Endothelial cell of umbilical vein (primary cell): ENCODE results near the gene APCDD1L. TPM values are rescaled to one million over a fixed set of nuclear protein-coding genes. Genes with fewer than 3 reads are reported as not detected.

ENCODE experiments used
- BruUV-seq: library from RNA; stranded (reverse); fragments of 400-500 nt; replicated peaks from 2 replicates; lab custom pipeline; 2021; lab: Mats Ljungman, UMichigan
- CTCF ChIA-PET: fragments of 300-600, 350-600 bp; sonication (Branson Sonifier 250); formaldehyde crosslinking; loops from one replicate; lab custom pipeline; 2021; ENCODE audit warnings: antibody characterized with exemption, inconsistent platforms; lab: Charles Lee
- POLR2A ChIA-PET: fragments of 300-600, 350-600 bp; sonication (Branson Sonifier 250); formaldehyde crosslinking; loops from one replicate; lab custom pipeline; 2021; ENCODE audit warnings: antibody characterized with exemption, inconsistent platforms; lab: Charles Lee
- DNase-seq: peaks from one replicate; pipeline ENCODE4 v3.0.0-alpha.2; 2011; ENCODE audit warnings: low read depth, low spot score
- FAIRE-seq: peaks from 2 replicates; lab custom pipeline; 2011; peaks lifted over from hg19 to GRCh38; lab: Jason Lieb, UNC
- H2AFZ ChIP-seq: 2 replicates; pipeline ENCODE4 v1.6.0; 2012; ENCODE audit warnings: low read depth, low read length, control low read depth, inconsistent platforms
- H3K27ac ChIP-seq: 2 replicates; pipeline ENCODE4 v1.5.1; 2011; ENCODE audit warnings: low read depth, mild to moderate bottlenecking, control low read depth, low read length, moderate library complexity; ENCODE audit not compliant: insufficient read depth
- H3K27me3 ChIP-seq, 2 experiments: 2 replicates each; pipeline versions ENCODE4 v1.6.0 to v1.6.1; 2011; ENCODE audit warnings: low read length in 2 of 2, mixed read lengths in 1 of 2; ENCODE audit not compliant: control insufficient read depth in 2 of 2, insufficient read depth in 2 of 2
- H3K36me3 ChIP-seq, 2 experiments: 2 replicates in 1 of 2; 3 replicates in 1 of 2; pipeline ENCODE4 v1.5.1; 2011; ENCODE audit warnings: low read length in 2 of 2, mild to moderate bottlenecking in 1 of 2, moderate library complexity in 1 of 2; ENCODE audit not compliant: control insufficient read depth in 2 of 2, insufficient read depth in 2 of 2; ENCODE audit errors: extremely low read depth in 1 of 2
- H3K4me1 ChIP-seq: 3 replicates; pipeline ENCODE4 v1.5.1; 2011; ENCODE audit warnings: mild to moderate bottlenecking, low read length; ENCODE audit not compliant: control insufficient read depth, insufficient read depth; ENCODE audit errors: extremely low read depth
- H3K4me2 ChIP-seq: 2 replicates; pipeline ENCODE4 v1.6.1; 2011; ENCODE audit warnings: low read length, control low read depth, mixed read lengths; ENCODE audit not compliant: insufficient read depth
- H3K4me3 ChIP-seq, 3 experiments: fragments of 200-600 bp in 1 of 3; sonication (generic), shearing (Covaris generic) in 1 of 3; replicated peaks in 1 of 3; 2 replicates each; pipeline ENCODE4 v1.5.1; 2011 to 2016; ENCODE audit warnings: control low read depth in 3 of 3, low read length in 3 of 3, mild to moderate bottlenecking in 2 of 3, inconsistent platforms in 1 of 3, low read depth in 1 of 3, moderate library complexity in 1 of 3; ENCODE audit not compliant: insufficient read depth in 1 of 3
- H3K79me2 ChIP-seq: 2 replicates; pipeline ENCODE4 v1.6.0; 2012; ENCODE audit warnings: low read length, inconsistent platforms; ENCODE audit not compliant: control insufficient read depth, insufficient read depth
- H3K9ac ChIP-seq: replicated peaks from 2 replicates; pipeline ENCODE3; 2011; ENCODE audit warnings: low read length, control low read depth; ENCODE audit not compliant: insufficient read depth; ENCODE audit errors: extremely low read depth
- H3K9me1 ChIP-seq: replicated peaks from 3 replicates; pipeline ENCODE4 v1.6.0; 2011; ENCODE audit warnings: mild to moderate bottlenecking, low read length; ENCODE audit not compliant: control insufficient read depth, insufficient read depth; ENCODE audit errors: extremely low read depth
- H3K9me3 ChIP-seq: replicated peaks from 2 replicates; pipeline ENCODE4 v1.5.1; 2012; ENCODE audit warnings: low read length, inconsistent platforms; ENCODE audit not compliant: control insufficient read depth, insufficient read depth
- H4K20me1 ChIP-seq: replicated peaks from 2 replicates; pipeline ENCODE3; 2011; ENCODE audit warnings: mild to moderate bottlenecking, low read length; ENCODE audit not compliant: control insufficient read depth, insufficient read depth; ENCODE audit errors: extremely low read depth
- EZH2 ChIP-seq: IDR thresholded peaks from 2 replicates; pipeline ENCODE4 v1.6.1; 2012; ENCODE audit warnings: borderline replicate concordance, low read depth, mild to moderate bottlenecking, moderate library complexity, low read length, inconsistent platforms; ENCODE audit not compliant: severe bottlenecking
- FOS ChIP-seq: IDR thresholded peaks from 2 replicates; pipeline ENCODE4 v1.6.1; 2011; ENCODE audit warnings: mild to moderate bottlenecking, low read length, moderate library complexity, borderline replicate concordance; ENCODE audit not compliant: insufficient read depth
- GATA2 ChIP-seq: IDR thresholded peaks from 2 replicates; pipeline ENCODE4 v1.7.0; 2011; ENCODE audit warnings: low read depth, mild to moderate bottlenecking, moderate library complexity, mixed read lengths, low read length; ENCODE audit not compliant: insufficient read length, insufficient read depth
- JUN ChIP-seq: IDR thresholded peaks from 2 replicates; pipeline ENCODE4 v1.6.1; 2011; ENCODE audit warnings: borderline replicate concordance, low read depth; ENCODE audit not compliant: insufficient read length, insufficient read depth
- MAX ChIP-seq: IDR thresholded peaks from 2 replicates; pipeline ENCODE4 v1.6.1; 2011; ENCODE audit not compliant: insufficient read depth, insufficient read length
- POLR2A ChIP-seq: IDR thresholded peaks from 2 replicates; pipeline ENCODE4 v1.6.1; 2012; ENCODE audit warnings: low read depth, mild to moderate bottlenecking, control low read depth, low read length
- dilution Hi-C: fragments of 300-500 bp; cut with MboI; formaldehyde crosslinking; loops from one replicate; pipeline ENCODE4 v1.15.0; 2019; ENCODE audit warnings: low sequenced_read_pairs; ENCODE audit not compliant: extremely low pct_ligation_motif_present
- intact Hi-C: fragments of 100-400 bp; cut with micrococcal nuclease; formaldehyde crosslinking; loops from one replicate; pipeline ENCODE4 v1.10.0; 2022
- polyA plus RNA-seq, 4 experiments: library from polyadenylated mRNA; depleted of rRNA in 3 of 4; stranded (reverse) in 3 of 4; unstranded in 1 of 4; fragments of >200 nt; gene quantifications; 2 replicates each; pipeline versions ENCODE4 v1.2.1 to v1.2.3, GENCODE V29; 2011 to 2012; ENCODE audit warnings: missing spikeins in 1 of 4
- total RNA-seq: library from RNA; stranded (reverse); gene quantifications from 2 replicates; pipeline ENCODE4 v1.2.3, GENCODE V29; 2021
- TF ChIP-seq, protein P1 (sequence below), 2 donors: IDR thresholded peaks; 1 replicate in 1 of 2; 2 replicates in 1 of 2; pipeline ENCODE4 v1.5.1; 2011; ENCODE audit warnings: low read length in 2 of 2, mild to moderate bottlenecking in 2 of 2, moderate library complexity in 2 of 2, control low read depth in 1 of 2, inconsistent platforms in 1 of 2, low read depth in 1 of 2; ENCODE audit not compliant: insufficient read depth in 1 of 2; ENCODE audit errors: extremely low read depth in 1 of 2

The APCDD1L gene
- total and polyA plus RNA-seq, 2 donors (not counting 3 experiments of a cell fraction or from before 2014, with no cell fraction given), result 0.17 to 1.4 TPM

DNA sequence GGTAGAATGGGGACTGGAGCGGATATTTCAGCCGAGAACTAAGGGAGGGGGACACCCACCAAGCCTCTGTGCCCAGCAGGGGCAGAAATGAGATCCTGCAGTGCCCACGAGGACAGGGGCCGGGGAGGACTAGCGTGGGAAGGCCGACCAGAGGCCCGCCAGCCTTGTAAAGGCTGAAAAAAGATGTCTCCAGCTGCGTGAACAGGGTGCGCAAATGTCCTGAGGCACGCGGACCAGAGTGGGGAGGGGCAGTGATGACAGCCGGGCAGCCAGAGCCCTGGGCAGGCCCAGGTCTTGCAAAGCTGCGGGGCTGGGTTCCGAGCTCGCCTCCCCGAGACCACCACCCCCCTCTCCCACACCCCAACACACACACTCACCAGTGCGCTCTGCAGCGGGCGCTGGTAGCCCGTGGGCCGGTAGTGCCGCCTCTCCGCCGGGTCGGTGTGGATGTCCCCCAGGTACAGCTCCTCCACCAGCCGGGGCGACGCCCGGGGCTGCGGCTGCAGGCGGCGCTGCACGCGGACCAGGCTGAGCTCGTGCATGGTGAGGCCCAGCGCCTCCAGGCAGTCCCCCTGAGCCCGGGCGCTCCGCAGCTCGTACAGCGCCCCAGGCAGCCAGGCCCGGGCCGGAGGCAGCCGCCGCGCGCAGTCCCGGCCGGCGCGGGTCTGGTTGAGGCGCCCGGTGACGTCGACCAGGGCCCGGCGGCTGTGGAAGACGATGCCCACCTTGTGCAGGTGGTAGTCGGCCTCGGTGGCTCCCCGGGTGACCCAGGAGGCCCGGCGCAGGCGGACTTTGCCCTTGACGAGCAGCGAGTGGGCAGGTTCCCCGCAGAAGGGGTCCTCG lies 48.2 kb downstream of the APCDD1L start:
- no peak overlapping the region for H2AFZ ChIP-seq
- H3K9ac ChIP-seq, result no peak overlapping the region
- no peaks in the 10 kb centered on the region for H3K36me3 ChIP-seq
- ChIA-PET CTCF (interaction anchor here (1.6 kb wide), 1 partner anchor 14 kb away, joined by 10 read pairs; no protein-coding TSS in a partner anchor), POLR2A (no interaction called here)
- H3K9me1 ChIP-seq, result no peaks in the 10 kb centered on the region
- no peaks in the 10 kb centered on the region for H3K4me1 ChIP-seq
- H3K27me3 ChIP-seq, result peaks cover 0 to 5% of the 10 kb centered on the region in 2 experiments
- intact Hi-C loops (no loop called here), dilution Hi-C loops (loop anchor here (25.0 kb wide), 1 partner anchor 230 kb away; the partner anchor contains the start of gene ANKRD60)
- H3K4me2 ChIP-seq, result no peak overlapping the region
- no peaks in the 10 kb centered on the region for H3K79me2 ChIP-seq
- no TSS peak for BruUV-seq
- no peaks in the 10 kb centered on the region for H4K20me1 ChIP-seq
- H3K4me3 ChIP-seq, result no peak overlapping the region
- no peak overlapping the region for H3K27ac ChIP-seq
- TF ChIP-seq GATA2, result no peak
- peak; percentile 16 for TF ChIP-seq EZH2
- TF ChIP-seq MAX, result no peak
- TF ChIP-seq POLR2A, result no peak
- TF ChIP-seq, protein P1, sequence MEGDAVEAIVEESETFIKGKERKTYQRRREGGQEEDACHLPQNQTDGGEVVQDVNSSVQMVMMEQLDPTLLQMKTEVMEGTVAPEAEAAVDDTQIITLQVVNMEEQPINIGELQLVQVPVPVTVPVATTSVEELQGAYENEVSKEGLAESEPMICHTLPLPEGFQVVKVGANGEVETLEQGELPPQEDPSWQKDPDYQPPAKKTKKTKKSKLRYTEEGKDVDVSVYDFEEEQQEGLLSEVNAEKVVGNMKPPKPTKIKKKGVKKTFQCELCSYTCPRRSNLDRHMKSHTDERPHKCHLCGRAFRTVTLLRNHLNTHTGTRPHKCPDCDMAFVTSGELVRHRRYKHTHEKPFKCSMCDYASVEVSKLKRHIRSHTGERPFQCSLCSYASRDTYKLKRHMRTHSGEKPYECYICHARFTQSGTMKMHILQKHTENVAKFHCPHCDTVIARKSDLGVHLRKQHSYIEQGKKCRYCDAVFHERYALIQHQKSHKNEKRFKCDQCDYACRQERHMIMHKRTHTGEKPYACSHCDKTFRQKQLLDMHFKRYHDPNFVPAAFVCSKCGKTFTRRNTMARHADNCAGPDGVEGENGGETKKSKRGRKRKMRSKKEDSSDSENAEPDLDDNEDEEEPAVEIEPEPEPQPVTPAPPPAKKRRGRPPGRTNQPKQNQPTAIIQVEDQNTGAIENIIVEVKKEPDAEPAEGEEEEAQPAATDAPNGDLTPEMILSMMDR (IDR thresholded peaks at IDR 0.05; ENCODE audit: extremely low read depth in 1 of 2, insufficient read depth in 1 of 2, low read depth in 1 of 2, low read length in 2 of 2), result no peak
- no peak for TF ChIP-seq JUN
- no peak for TF ChIP-seq FOS
- no peak for DNase-seq
- H3K9me3 ChIP-seq, result no peaks in the 10 kb centered on the region
- no peak for FAIRE-seq
